ENCODE data around the gene KRT72. TPM values are rescaled to one million over a fixed set of nuclear protein-coding genes. Genes with fewer than 3 reads are reported as not detected.

Gene KRT72
- total and polyA plus RNA-seq, 2 of the 13 experiments (the other 11 are each of a cell fraction or from before 2014, with no cell fraction given) = not detected

DNA sequence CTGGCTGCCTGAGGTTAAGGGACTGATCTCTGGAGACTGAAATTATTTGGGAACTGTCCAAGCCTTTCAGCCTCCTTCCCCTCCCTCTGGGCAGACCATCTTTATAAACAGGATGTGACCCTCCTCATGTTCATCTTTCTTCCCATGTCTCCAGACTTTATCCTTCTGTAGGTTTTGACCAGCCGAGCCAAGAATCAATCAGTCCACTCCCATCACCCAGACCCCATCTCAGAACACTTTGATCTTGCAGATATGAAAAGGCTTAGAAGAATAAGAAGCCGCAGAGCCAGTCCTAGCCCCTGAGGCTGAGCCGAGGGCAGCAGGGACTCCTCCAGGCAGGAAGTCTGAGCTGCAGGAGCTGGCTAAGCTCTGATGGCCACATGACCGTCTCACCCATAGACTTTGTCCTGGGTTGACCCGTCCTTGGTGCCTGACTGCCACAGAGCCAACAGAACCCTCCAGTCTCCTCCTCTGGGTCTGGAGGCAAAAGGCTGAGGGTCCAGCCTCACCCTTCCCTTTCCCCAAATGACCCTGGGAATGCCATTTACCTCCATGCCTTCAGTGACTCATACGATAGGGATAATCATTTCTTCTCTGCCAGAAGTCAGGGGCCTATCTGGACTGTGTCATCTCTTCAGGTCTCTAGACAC, 49.9 kb downstream of the KRT72 start (continued):
- TF ChIP-seq DNMT3B (CRISPR knock-in tag; conservative IDR thresholded peaks at IDR 0.05) = no peak
- TF ChIP-seq SETDB1 (CRISPR knock-in tag; IDR thresholded peaks at IDR 0.05; ENCODE audit: borderline replicate concordance) = no peak
- no peak for TF ChIP-seq ZNF709 (CRISPR knock-in tag; IDR thresholded peaks at IDR 0.05)
- no peak for TF ChIP-seq HDAC6 (IDR thresholded peaks at IDR 0.05; ENCODE audit: low read depth, low read length)
- no peak for TF ChIP-seq ZNF205 (CRISPR knock-in tag; IDR thresholded peaks at IDR 0.05)
- no peak for TF ChIP-seq FIP1L1 (IDR thresholded peaks at IDR 0.05; ENCODE audit: borderline replicate concordance, insufficient read depth, low read depth, low read length)
- TF ChIP-seq SAFB2 (CRISPR knock-in tag; IDR thresholded peaks at IDR 0.05; ENCODE audit: borderline replicate concordance, low read depth) = no peak
- TF ChIP-seq, protein P1, sequence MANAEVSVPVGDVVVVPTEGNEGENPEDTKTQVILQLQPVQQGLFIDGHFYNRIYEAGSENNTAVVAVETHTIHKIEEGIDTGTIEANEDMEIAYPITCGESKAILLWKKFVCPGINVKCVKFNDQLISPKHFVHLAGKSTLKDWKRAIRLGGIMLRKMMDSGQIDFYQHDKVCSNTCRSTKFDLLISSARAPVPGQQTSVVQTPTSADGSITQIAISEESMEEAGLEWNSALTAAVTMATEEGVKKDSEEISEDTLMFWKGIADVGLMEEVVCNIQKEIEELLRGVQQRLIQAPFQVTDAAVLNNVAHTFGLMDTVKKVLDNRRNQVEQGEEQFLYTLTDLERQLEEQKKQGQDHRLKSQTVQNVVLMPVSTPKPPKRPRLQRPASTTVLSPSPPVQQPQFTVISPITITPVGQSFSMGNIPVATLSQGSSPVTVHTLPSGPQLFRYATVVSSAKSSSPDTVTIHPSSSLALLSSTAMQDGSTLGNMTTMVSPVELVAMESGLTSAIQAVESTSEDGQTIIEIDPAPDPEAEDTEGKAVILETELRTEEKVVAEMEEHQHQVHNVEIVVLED (CRISPR knock-in tag; IDR thresholded peaks at IDR 0.05; ENCODE audit: borderline replicate concordance) = no peak
- TF ChIP-seq, protein P2, sequence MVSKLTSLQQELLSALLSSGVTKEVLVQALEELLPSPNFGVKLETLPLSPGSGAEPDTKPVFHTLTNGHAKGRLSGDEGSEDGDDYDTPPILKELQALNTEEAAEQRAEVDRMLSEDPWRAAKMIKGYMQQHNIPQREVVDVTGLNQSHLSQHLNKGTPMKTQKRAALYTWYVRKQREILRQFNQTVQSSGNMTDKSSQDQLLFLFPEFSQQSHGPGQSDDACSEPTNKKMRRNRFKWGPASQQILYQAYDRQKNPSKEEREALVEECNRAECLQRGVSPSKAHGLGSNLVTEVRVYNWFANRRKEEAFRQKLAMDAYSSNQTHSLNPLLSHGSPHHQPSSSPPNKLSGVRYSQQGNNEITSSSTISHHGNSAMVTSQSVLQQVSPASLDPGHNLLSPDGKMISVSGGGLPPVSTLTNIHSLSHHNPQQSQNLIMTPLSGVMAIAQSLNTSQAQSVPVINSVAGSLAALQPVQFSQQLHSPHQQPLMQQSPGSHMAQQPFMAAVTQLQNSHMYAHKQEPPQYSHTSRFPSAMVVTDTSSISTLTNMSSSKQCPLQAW (CRISPR knock-in tag; IDR thresholded peaks at IDR 0.05) = no peak

DNA sequence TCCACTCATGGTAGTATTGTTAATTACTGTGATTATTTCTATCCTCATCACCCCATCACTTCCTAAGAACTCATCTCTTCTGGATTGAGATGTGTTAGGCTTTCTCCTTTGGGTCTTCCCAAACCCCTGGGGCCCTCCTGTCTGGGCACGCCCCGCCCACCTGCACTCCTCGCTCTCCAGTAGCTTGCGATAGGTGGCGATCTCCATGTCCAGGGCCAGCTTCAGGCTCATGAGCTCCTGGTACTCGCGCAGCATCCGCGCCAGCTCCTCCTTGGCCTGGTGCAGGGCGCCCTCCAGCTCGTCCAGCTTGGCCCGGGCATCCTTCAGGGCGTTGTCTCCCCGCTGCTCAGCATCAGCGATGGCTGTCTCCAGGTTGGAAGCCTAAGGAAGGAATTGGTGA, 55.1 kb downstream of the KRT72 start:
- no peak for FAIRE-seq

More for the DNA sequence above, 55.1 kb downstream of the KRT72 start:
- ChIA-PET POLR2A (no interaction called here), CTCF (ENCODE audit: low intra/inter-chr PET ratio, low total read pairs) (no interaction called here)
- H3K9ac ChIP-seq (ENCODE audit: insufficient read depth, low read depth, low read length) = no peak overlapping the region
- H3K27me3 ChIP-seq (ENCODE audit: control insufficient read depth in 1 of 2, insufficient read depth in 2 of 2, low read length in 2 of 2) = peaks cover 3 to 20% of the 10 kb centered on the region in 2 experiments; a peak in 3 of 5 replicates
- no peaks in the 10 kb centered on the region for H4K20me1 ChIP-seq (ENCODE audit: insufficient read depth, low read length)
- H3K4me3 ChIP-seq (replicated peaks in 1 of 3; ENCODE audit: insufficient read depth in 1 of 3, low read depth in 2 of 3, low read length in 3 of 3) = no peak overlapping the region
- intact Hi-C loops (cut with micrococcal nuclease; ENCODE audit: unreplicated experiment) = no loop called here
- TF ChIP-seq, protein P3, sequence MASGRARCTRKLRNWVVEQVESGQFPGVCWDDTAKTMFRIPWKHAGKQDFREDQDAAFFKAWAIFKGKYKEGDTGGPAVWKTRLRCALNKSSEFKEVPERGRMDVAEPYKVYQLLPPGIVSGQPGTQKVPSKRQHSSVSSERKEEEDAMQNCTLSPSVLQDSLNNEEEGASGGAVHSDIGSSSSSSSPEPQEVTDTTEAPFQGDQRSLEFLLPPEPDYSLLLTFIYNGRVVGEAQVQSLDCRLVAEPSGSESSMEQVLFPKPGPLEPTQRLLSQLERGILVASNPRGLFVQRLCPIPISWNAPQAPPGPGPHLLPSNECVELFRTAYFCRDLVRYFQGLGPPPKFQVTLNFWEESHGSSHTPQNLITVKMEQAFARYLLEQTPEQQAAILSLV (CRISPR knock-in tag; IDR thresholded peaks at IDR 0.05; ENCODE audit: borderline replicate concordance) = no peak
- 28% methylated on average over 7 of the region's 15 CpGs for WGBS (ENCODE audit: low lambda C conversion rate)
- no peak overlapping the region for H2AFZ ChIP-seq (ENCODE audit: low read length)
- H3K27ac ChIP-seq (ENCODE audit: extremely low read length, insufficient read depth, low read length) = no peak overlapping the region
- no TSS peak for BruUV-seq (replicated peaks)
- H3K9me3 ChIP-seq (ENCODE audit: low read length) = no peaks in the 10 kb centered on the region
- ATAC-seq (no peak), DNase-seq (ENCODE audit: low spot score) (no peak)
- H3K4me2 ChIP-seq (ENCODE audit: low read depth, low read length) = no peak overlapping the region
- H3K4me1 ChIP-seq (ENCODE audit: insufficient read depth, low read length) = no peaks in the 10 kb centered on the region
- H3K79me2 ChIP-seq (ENCODE audit: insufficient read depth, low read length) = no peaks in the 10 kb centered on the region
- no peaks in the 10 kb centered on the region for H3K36me3 ChIP-seq (replicated peaks in 1 of 2; ENCODE audit: control insufficient read depth in 1 of 2, insufficient read depth in 2 of 2, low read length in 2 of 2)
- in situ Hi-C loops (cut with HindIII; ENCODE audit: extremely low pct_ligation_motif_present, low pct_unique_long_range_greater_than_20kb) = loop anchor here (25.0 kb wide), 1 partner anchor 409 kb away; no protein-coding TSS in a partner anchor
